Ishikawa (cell line): Measurements from ENCODE around the gene CD300LB.

ENCODE experiments used
- CEBPB ChIP-seq: IDR thresholded peaks from 2 replicates; pipeline ENCODE4 v1.6.1; 2012
- CREB1 ChIP-seq: IDR thresholded peaks from 2 replicates; pipeline ENCODE4 v1.6.1; 2012; ENCODE audit warnings: low read depth
- EGR1 ChIP-seq: IDR thresholded peaks from 2 replicates; pipeline ENCODE4 v1.6.1; 2012
- EP300 ChIP-seq: IDR thresholded peaks from 2 replicates; pipeline ENCODE4 v1.6.1; 2012; ENCODE audit warnings: borderline replicate concordance
- FOXM1 ChIP-seq: IDR thresholded peaks from 2 replicates; pipeline ENCODE4 v1.6.1; 2012; ENCODE audit warnings: low read depth, borderline replicate concordance
- NFIC ChIP-seq: IDR thresholded peaks from 2 replicates; pipeline ENCODE4 v1.6.1; 2012
- RAD21 ChIP-seq: IDR thresholded peaks from 2 replicates; pipeline ENCODE4 v1.6.1; 2012; ENCODE audit warnings: low read depth
- TAF1 ChIP-seq: IDR thresholded peaks from 2 replicates; pipeline ENCODE4 v1.6.1; 2012; ENCODE audit warnings: low read depth, mild to moderate bottlenecking
- TCF12 ChIP-seq: IDR thresholded peaks from 2 replicates; pipeline ENCODE4 v1.6.1; 2012; ENCODE audit warnings: low read depth
- TEAD4 ChIP-seq: IDR thresholded peaks from 2 replicates; pipeline ENCODE4 v1.6.1; 2012
- YY1 ChIP-seq: IDR thresholded peaks from 2 replicates; pipeline ENCODE4 v1.6.1; 2012; ENCODE audit warnings: low read depth
- ZBTB7A ChIP-seq: IDR thresholded peaks from 2 replicates; pipeline ENCODE4 v1.6.1; 2012; ENCODE audit warnings: low read depth
- TF ChIP-seq, protein P1 (sequence below): IDR thresholded peaks from 2 replicates; pipeline ENCODE4 v1.6.1; 2012
- TF ChIP-seq, protein P2 (sequence below): IDR thresholded peaks from 2 replicates; pipeline ENCODE4 v1.6.1; 2012; ENCODE audit warnings: low read depth, mild to moderate bottlenecking
- TF ChIP-seq, protein P3 (sequence below): IDR thresholded peaks from 2 replicates; pipeline ENCODE4 v1.6.1; 2012

CD300LB gene

DNA sequence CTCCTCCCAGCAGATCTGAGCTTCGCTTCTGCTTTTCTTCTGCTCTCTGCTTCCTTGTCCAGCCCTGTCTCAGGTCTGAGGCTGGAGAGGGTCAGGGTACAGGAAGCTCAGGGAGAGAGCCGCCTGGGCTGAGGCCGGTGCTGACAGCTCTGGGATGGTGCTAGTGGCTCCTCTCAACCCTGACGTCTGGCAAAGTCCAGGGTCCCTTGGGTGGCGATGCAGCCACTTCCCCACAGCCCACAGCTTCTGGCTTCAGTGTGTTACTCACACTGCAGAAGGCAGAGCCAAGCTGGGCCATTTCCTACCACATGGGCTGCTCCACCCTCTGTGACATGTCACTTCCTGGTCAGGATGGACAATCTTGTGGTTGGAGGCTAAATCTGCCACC, 14.6 kb upstream of the CD300LB start, which contains the start of gene CD300C:
TSS of gene CD300C (minus strand) at position 273 of the 388 bp plus-strand sequence. CDS start 333 bp downstream, outside the sequence.
- TF ChIP-seq RAD21 (no peak), NFIC (no peak), TEAD4 (no peak), ZBTB7A (no peak), YY1 (no peak), FOXM1 (no peak), TCF12 (no peak), CEBPB (no peak), CREB1 (no peak), EP300 (no peak), TAF1 (no peak), EGR1 (no peak)
- TF ChIP-seq, protein P1, sequence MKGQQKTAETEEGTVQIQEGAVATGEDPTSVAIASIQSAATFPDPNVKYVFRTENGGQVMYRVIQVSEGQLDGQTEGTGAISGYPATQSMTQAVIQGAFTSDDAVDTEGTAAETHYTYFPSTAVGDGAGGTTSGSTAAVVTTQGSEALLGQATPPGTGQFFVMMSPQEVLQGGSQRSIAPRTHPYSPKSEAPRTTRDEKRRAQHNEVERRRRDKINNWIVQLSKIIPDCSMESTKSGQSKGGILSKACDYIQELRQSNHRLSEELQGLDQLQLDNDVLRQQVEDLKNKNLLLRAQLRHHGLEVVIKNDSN: no peak
- TF ChIP-seq, protein P2, sequence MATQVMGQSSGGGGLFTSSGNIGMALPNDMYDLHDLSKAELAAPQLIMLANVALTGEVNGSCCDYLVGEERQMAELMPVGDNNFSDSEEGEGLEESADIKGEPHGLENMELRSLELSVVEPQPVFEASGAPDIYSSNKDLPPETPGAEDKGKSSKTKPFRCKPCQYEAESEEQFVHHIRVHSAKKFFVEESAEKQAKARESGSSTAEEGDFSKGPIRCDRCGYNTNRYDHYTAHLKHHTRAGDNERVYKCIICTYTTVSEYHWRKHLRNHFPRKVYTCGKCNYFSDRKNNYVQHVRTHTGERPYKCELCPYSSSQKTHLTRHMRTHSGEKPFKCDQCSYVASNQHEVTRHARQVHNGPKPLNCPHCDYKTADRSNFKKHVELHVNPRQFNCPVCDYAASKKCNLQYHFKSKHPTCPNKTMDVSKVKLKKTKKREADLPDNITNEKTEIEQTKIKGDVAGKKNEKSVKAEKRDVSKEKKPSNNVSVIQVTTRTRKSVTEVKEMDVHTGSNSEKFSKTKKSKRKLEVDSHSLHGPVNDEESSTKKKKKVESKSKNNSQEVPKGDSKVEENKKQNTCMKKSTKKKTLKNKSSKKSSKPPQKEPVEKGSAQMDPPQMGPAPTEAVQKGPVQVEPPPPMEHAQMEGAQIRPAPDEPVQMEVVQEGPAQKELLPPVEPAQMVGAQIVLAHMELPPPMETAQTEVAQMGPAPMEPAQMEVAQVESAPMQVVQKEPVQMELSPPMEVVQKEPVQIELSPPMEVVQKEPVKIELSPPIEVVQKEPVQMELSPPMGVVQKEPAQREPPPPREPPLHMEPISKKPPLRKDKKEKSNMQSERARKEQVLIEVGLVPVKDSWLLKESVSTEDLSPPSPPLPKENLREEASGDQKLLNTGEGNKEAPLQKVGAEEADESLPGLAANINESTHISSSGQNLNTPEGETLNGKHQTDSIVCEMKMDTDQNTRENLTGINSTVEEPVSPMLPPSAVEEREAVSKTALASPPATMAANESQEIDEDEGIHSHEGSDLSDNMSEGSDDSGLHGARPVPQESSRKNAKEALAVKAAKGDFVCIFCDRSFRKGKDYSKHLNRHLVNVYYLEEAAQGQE: no peak
- TF ChIP-seq, protein P3, sequence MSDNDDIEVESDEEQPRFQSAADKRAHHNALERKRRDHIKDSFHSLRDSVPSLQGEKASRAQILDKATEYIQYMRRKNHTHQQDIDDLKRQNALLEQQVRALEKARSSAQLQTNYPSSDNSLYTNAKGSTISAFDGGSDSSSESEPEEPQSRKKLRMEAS: no peak

DNA sequence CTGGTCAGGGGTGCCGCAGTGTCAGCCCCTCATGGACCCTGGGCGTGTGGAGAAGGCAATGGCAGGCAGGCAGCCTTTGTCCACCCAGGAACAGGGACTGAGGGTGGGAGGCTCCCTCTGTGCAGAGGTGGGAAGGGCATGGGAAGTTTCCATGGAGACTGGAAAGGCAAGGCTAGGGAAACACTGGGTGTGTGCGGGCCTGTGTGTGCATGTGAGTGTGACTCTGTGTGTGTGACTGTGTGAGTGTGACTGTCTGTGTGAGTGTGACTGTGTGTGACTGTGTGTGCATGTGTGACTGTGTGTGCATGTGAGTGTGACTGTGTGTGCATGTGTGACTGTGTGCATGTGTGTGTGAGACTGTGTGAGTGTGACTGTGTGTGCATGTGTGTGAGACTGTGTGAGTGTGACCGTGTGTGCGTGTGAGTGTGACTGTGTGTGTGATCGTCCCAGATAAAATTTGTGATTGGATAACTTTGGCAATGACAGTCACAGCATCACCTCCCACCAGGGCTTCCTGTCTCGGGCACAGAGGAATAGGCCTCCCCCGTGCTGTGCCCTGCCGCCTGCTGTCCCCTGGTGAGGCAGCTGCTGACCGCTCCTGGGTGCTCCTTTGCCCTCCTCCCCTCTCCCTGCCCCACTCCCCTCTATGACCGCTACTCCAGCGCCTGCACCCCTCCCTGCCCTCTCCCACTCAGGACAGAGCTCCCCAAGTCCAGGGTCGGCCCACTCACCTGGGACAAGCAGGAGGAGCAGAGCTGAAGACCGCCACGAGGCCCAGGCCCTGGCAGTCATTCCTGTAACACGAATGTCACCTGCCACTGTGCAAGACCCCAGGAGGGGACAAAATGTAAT, 13.9 kb upstream of the CD300LB start:
- TF ChIP-seq, protein P1: no peak
- no peak for TF ChIP-seq EGR1

DNA sequence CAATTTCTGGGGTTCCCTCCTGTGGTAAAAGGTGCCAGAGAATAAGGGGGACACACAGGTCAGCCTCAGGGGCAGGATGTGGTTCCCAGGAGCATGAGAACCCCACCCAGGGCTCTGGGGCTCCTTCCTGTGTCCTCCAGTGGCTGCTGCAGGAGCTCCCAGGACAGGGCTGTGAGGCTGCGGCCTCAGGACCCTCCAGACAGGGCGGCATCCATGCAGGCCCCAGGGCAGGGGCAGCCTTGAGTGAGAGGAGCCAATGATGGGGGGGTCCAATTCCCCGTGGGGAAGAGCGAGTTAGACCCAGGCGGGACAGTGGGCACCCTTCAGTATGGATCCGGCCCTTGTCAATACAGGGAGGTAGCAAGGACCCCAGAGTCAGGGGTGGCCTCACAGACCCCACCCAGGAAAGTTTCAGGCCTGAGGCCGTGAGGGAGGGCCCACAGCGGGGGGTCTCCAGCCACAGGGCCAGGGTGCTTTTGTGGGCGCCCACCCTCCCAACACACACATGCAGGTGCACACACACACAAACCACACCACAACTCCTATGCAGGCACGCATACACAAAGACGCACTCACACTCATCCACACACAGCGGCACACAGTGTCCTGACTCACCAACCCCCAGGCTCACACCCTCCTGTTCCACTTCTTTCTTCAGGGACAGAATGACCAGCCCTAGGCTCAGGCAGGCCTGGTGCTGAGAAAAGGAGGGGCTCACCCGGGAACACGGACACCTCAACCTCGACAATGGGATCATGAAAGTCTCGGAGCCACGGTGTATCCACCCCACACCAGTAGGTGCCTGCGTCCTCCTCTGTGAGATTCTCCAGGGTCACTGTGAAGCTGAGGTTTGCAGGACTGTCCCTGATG, 12.9 kb upstream of the CD300LB start:
- TF ChIP-seq, protein P3: no peak
- TF ChIP-seq CEBPB: no peak
- TF ChIP-seq ZBTB7A: no peak
- TF ChIP-seq YY1: no peak
- TF ChIP-seq CREB1: no peak
- TF ChIP-seq FOXM1: no peak
- TF ChIP-seq NFIC: no peak
- TF ChIP-seq RAD21: no peak
- TF ChIP-seq, protein P1: no peak

DNA sequence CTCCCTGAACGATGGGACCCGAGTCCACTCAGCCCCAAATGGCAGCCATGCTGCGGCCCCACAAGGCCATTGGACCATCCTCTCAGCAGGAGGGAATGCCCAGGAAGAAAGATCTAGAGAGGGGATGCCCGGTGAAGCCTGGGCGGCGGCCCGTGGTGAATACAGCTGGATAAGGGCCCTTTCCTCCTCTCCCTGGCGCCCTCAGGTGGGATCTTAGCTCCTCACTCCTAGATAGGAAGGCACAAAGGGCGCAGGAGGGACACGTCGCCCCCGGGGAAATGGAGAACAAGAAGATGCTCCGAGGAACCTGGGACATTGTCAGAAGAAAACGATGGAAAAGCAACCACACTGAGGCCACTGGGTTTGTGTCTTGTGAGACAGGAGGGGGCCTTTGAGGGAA, 12.1 kb upstream of the CD300LB start:
- TF ChIP-seq EGR1 (no peak), ZBTB7A (no peak), TAF1 (no peak), CEBPB (no peak), RAD21 (no peak)
- TF ChIP-seq, protein P1: no peak

DNA sequence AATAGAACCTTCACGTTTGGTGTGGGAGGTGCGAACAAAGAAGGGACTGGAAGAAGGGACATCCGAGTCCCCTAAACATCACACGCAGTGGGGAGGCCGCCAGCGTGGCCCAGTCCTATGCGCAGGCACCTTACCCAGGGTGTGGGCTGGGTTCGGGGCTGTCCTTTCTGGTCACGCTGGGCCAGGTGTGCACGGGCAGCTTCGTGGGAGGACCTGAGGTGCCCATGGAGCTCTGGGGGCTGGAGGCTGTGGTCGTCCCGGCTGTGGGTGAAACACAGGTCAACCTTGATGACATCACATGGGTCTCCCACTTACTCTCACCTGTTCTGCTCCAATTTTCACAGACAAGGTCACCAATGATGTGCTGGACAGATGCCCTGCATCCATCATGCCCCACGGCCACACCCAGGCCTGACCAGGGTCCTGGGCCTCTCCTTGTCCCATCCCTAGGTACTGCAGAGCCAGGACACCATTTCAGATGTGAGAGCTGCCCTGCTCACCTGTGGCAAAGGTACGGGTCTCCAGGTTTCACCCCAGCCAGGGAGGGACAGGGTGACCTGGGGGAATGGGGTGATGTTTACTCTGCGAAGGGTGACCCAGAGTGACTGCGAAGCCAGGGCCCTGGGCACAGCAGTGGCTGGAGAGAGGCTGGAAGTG, 11.6 kb upstream of the CD300LB start:
- TF ChIP-seq ZBTB7A (no peak), TCF12 (no peak)

DNA sequence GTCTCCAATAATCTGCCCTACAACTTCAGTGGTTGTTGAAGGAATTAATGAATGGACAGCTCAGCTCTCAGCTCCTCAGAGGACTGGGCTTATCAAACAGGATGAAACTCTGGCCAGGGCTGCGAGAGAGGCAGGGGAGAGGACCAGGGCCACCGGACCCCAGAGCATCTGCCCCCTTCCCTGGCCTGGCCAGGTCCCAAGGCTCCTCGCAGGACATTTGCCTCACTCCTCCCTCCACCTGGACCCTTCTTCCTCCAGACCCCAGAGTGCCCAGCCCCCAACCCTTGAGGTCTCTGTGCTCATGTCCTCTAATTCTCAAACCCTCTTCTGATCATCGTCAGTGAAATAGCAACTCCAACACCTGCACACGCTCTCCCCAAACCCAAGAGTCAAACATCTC, 10.9 kb upstream of the CD300LB start:
- TF ChIP-seq, protein P2: no peak
- TF ChIP-seq TEAD4 (no peak), TAF1 (no peak), TCF12 (no peak), RAD21 (no peak), FOXM1 (no peak), EP300 (no peak), ZBTB7A (no peak), NFIC (no peak), EGR1 (no peak), CREB1 (no peak), YY1 (no peak), CEBPB (no peak)
- TF ChIP-seq, protein P3: no peak
- TF ChIP-seq, protein P1: no peak
